ENCODE measurements around the gene TMEM248. TPM values are rescaled to one million over a fixed set of nuclear protein-coding genes. Genes with fewer than 3 reads are reported as not detected.

Gene TMEM248
- total and polyA plus RNA-seq, 2 of the 13 experiments (the other 11 are each of a cell fraction or from before 2014, with no cell fraction given), result 54.3 to 109 TPM

DNA sequence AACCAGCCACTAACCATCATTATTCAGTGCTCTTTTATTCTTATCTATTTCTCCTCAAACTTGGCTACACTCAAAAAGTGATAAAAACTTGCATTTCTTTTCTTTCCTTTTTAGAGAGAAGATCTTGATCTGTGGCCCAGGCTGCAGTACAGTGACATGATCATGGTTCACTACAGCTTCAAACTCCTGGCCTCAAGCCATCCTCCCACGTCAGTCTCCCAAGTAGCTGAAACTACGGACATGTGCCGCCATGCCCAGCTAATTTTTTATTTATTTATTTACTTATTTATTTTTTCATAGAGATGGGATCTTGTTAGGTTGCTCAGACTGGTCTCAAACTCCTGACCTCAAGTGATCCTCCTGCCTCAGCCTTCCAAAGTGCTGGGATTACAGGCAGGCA is 24.6 kb upstream of the TMEM248 start:
- Histone ChIP-seq H3K27me3 (ENCODE audit: control insufficient read depth in 1 of 2, insufficient read depth in 2 of 2, low read length in 2 of 2) (no peaks in the 10 kb centered on the region), H3K4me2 (ENCODE audit: low read depth, low read length) (no peak overlapping the region), H3K4me1 (ENCODE audit: insufficient read depth, low read length) (no peaks in the 10 kb centered on the region), H2AFZ (ENCODE audit: low read length) (no peak overlapping the region), H3K4me3 (replicated peaks in 1 of 3; ENCODE audit: insufficient read depth in 1 of 3, low read depth in 2 of 3, low read length in 3 of 3) (no peak overlapping the region), H4K20me1 (ENCODE audit: insufficient read depth, low read length) (no peaks in the 10 kb centered on the region), H3K36me3 (replicated peaks in 1 of 2; ENCODE audit: control insufficient read depth in 1 of 2, insufficient read depth in 2 of 2, low read length in 2 of 2) (peaks cover 8 to 34% of the 10 kb centered on the region in 2 experiments), H3K79me2 (ENCODE audit: insufficient read depth, low read length) (no peaks in the 10 kb centered on the region), H3K9me3 (ENCODE audit: low read length) (no peaks in the 10 kb centered on the region), H3K9ac (ENCODE audit: insufficient read depth, low read depth, low read length) (no peak overlapping the region), H3K27ac (ENCODE audit: extremely low read length, insufficient read depth, low read length) (no peak overlapping the region)
- intact Hi-C loops (cut with micrococcal nuclease; ENCODE audit: unreplicated experiment), result no loop called here
- FAIRE-seq (no peak), DNase-seq (ENCODE audit: low spot score) (no peak), ATAC-seq (no peak)
- BruUV-seq (replicated peaks), result no TSS peak
- POLR2A ChIA-PET, result no interaction called here
- CTCF ChIA-PET (ENCODE audit: low intra/inter-chr PET ratio, low total read pairs), result no interaction called here
- in situ Hi-C loops (cut with HindIII; ENCODE audit: extremely low pct_ligation_motif_present, low pct_unique_long_range_greater_than_20kb), result no loop called here
- WGBS (ENCODE audit: low lambda C conversion rate), result 93% methylated on average over 3 of the region's 3 CpGs
- TF ChIP-seq SYNCRIP (IDR thresholded peaks at IDR 0.05; ENCODE audit: insufficient read depth, low read depth, low read length) (no peak), FOXA1 (IDR thresholded peaks at IDR 0.05) (no peak), FOXA1 (CRISPR knock-in tag; IDR thresholded peaks at IDR 0.05) (no peak), NBN (conservative IDR thresholded peaks at IDR 0.05) (no peak), KLF11 (CRISPR knock-in tag; IDR thresholded peaks at IDR 0.05) (no peak), SRF (IDR thresholded peaks at IDR 0.05; ENCODE audit: low read depth, low read length) (no peak), ZNF235 (CRISPR knock-in tag; IDR thresholded peaks at IDR 0.05; ENCODE audit: borderline replicate concordance) (no peak), ZNF101 (CRISPR knock-in tag; IDR thresholded peaks at IDR 0.05; ENCODE audit: borderline replicate concordance, low read depth) (no peak), ZBTB38 (CRISPR knock-in tag; IDR thresholded peaks at IDR 0.05) (no peak), ZNF205 (CRISPR knock-in tag; IDR thresholded peaks at IDR 0.05) (no peak), SIN3A (IDR thresholded peaks at IDR 0.05; ENCODE audit: borderline replicate concordance, low read depth, low read length) (no peak)
- TF ChIP-seq, protein P1, sequence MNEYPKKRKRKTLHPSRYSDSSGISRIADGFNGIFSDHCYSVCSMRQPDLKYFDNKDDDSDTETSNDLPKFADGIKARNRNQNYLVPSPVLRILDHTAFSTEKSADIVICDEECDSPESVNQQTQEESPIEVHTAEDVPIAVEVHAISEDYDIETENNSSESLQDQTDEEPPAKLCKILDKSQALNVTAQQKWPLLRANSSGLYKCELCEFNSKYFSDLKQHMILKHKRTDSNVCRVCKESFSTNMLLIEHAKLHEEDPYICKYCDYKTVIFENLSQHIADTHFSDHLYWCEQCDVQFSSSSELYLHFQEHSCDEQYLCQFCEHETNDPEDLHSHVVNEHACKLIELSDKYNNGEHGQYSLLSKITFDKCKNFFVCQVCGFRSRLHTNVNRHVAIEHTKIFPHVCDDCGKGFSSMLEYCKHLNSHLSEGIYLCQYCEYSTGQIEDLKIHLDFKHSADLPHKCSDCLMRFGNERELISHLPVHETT (CRISPR knock-in tag; conservative IDR thresholded peaks at IDR 0.05), result no peak
